NCI-H1436 treated with DMSO at 0.1 percent for 48 hours (cell line): ENCODE data around the gene ZNF319.
"Not testable (repeated sequence)": the region's sequence is repeated elsewhere in the genome, so short reads cannot be mapped to it uniquely, and the experiment has no call there.

Experiments
- DNase-seq: peaks from one replicate; lab custom pipeline; 2025; lab: John Stamatoyannopoulos, UW

The ZNF319 gene

GRCh38 chr16:58021661-58022551 lies 21.4 kb upstream of the ZNF319 start:
- DNase-seq, result no peak

GRCh38 chr16:58020628-58021521 lies 20.4 kb upstream of the ZNF319 start:
- no peak for DNase-seq

DNA sequence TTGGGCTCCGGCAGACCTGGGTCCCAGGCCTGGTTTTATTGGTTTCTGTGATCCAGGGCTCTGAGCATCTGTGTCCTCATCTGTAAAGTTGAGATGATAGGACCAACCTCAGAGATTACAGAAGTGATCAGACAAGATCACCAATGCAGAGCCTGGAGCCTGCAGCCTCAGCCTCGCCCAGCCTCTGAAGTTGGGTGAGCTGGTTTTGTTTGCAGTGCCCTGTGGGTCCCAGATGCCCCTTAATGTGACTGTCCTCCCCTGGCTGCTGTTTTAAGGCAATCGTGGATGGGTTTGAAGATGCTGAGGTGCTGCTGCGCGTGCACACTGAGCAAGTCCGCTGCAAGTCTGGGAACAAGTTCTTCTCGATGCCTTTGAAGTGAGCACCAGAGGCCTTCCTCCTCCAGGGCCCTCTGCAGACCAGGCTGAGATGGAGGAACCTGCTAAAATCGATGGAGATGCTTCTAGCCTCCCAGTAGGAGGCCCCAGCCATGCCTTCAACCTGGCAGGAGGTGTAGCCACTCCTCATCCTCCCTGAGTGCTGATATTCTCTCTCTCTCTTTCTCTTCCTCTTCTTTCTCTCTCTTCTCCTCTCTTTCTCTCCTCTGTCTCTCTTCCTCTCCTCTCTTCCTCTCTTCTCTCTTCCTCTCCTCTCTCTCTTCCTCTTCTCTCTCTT lies 19.5 kb upstream of the ZNF319 start:
- DNase-seq, result no peak

- no peak for DNase-seq
Observed at GRCh38 chr16:58018803-58019202, 18.3 kb upstream of the ZNF319 start.

DNA sequence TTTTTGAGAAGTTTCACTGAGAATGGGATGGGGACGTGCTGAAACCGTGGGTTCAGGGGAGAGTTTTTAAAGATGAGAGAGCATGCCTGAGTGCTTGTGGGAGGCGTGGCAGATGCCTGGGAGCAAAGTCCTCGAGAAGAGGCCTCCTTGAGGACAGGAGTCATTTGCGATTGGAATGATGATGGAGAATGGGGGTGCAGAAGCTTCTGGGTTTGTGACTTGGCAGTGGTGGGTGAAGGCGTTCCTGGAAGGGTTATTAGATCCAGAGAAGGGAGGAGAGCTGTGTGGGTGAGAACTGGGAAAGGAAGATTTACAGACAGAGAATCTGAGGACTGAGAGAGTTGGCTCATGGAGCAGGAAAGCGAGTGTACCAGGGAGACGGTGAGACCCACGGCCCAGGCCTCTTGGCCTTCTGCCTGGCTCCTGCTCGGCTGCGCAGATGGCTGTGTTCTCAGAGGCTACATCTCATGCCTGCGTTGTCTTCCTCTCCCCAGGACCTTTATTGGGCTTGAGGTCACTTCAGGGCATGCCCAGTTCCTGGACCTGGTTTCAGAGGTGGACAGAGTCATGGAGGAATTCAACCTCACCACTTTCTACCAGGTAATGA lies 16.5 kb upstream of the ZNF319 start:
- DNase-seq, result no peak

- DNase-seq, result no peak
Observed at GRCh38 chr16:58013201-58013956, 12.9 kb upstream of the ZNF319 start.

DNA sequence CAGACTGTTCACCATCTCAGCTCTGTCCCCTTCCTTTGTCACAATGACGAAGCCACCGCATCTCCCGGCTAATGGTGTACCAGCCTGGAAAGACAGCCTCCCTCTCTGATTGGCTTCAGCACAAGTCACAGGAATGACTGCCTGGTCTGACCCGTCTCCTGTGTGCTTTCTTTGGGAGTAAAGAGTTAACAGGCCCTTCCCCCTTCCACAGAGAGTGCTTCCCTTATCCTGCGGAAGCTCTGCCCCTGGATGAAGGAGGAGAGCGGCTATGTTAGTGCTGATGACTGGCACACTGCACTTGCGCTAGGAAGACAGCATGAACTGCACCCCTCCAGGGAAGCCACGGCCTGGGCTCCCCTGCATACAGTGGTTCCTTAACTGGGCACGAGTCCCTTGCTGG lies 12.0 kb upstream of the ZNF319 start:
- no peak for DNase-seq

DNA sequence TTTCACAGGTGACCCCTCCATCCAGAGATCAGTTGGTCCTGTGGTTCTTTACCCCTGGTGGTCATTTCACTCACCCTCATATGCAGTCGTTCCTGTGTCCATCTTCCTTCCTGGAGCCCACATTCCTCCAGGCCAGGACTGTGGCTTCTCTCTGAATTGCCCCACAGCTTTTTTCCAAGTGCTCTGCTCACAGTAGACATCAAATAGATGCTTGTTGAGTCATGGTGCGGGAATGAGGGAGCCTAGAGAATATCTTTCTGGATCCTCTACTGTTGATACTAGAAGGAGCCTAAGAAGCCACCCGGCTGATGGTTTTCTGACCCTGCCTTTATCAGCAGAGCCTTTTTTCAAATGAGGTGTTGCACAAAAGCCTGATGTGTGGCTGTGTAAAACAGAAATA lies 11.2 kb upstream of the ZNF319 start:
- no peak for DNase-seq

DNA sequence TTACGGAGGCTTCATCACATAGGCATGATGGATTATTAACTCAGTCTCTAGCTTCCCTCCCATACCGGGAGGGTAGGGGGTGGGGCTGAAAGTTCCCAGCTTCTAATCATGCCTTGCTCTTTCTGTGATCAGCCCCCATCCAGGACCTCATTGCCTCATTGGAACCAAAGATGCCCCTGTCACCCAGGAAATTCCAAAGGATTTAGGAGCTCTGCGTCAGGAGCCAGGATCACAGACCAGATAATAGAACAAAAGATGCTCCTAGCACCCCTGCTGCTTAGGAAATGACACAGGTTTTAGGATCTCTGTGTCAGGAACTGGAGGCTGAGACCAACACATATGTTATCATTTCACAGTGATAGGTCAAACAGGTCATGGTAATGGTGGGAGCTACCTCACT lies 10.4 kb upstream of the ZNF319 start:
- DNase-seq, result no peak

DNA sequence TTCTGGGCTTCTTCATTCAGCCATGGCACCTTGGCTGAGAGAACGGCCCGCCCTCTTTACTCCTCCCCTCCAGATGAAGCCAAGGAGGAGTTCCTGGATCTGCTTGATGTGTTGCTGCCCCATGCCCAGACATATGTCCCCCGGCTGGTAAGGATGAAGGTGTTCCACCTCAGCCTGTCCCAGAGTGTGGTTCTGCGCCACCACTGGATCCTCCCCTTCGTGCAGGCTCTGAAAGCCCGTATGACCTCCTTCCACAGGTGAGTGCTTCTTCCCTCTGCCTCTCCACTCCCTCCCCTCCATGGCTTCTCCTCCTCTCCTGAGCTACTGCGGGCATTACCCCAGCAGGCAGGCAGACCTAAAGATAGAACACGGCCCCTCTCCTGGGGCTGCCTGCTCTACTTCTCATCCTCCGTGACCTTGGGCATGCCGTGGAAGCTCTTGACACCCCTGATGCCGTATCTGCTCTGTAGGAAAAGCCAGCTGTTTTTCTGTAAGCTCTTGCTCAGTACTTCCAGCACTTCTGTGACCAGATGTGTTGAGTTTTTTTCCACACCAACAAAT lies 9.5 kb upstream of the ZNF319 start:
- no peak for DNase-seq

- not testable (repeated sequence) for DNase-seq
Observed at GRCh38 chr16:58004736-58005135, 4.3 kb upstream of the ZNF319 start.

DNA sequence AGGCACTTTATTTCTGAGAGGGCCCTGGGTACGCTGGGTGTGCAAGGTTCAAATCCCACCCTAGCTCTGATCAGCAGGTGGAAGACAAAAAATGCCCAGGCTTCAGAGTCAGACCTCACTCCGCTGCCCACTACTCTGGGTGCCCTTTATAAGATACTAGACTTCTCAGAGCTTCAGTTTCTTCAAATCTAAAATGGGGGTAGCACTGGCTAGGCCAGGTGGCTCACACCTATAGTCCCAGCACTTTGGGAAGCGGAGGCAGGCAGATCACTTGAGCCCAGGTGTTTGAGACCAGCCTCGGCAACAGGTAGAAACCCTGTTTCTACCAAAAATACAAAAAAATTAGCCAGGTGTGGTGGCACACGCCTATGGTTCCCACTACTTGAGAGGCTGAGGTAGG lies 2.5 kb upstream of the ZNF319 start:
- no peak for DNase-seq

- no peak for DNase-seq
Observed at GRCh38 chr16:58002416-58002800, 1.9 kb upstream of the ZNF319 start.

DNA sequence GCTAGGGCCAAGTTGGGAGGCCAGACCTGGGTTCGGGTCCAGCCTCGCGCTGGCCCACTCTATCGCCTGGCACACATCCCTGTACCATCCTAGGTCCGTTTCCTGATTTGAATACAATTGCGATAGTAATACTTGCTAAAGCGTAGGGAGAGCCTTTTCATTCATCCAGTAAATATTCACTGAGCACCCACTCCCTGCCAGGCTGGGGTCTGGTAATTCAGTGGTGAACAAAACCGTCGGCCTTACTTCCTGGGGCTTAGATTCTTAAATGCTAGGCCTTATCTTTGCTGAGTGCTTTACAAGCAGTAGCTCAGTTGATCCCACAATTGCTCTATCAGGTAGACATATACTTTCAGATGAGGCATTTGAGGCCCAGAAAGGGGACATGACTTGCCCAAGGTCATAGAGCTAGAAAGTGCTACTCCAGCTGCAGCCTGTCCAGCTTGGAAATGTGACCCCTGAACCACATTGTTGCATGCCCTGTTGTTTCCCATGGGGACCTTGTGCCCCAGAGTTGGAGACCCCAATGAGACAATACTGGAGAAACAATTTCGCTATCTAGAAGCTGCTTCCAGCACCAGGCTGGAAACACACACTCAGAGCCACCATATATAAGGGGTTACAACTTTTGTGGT lies 1.4 kb upstream of the ZNF319 start:
- DNase-seq, result no peak

DNA sequence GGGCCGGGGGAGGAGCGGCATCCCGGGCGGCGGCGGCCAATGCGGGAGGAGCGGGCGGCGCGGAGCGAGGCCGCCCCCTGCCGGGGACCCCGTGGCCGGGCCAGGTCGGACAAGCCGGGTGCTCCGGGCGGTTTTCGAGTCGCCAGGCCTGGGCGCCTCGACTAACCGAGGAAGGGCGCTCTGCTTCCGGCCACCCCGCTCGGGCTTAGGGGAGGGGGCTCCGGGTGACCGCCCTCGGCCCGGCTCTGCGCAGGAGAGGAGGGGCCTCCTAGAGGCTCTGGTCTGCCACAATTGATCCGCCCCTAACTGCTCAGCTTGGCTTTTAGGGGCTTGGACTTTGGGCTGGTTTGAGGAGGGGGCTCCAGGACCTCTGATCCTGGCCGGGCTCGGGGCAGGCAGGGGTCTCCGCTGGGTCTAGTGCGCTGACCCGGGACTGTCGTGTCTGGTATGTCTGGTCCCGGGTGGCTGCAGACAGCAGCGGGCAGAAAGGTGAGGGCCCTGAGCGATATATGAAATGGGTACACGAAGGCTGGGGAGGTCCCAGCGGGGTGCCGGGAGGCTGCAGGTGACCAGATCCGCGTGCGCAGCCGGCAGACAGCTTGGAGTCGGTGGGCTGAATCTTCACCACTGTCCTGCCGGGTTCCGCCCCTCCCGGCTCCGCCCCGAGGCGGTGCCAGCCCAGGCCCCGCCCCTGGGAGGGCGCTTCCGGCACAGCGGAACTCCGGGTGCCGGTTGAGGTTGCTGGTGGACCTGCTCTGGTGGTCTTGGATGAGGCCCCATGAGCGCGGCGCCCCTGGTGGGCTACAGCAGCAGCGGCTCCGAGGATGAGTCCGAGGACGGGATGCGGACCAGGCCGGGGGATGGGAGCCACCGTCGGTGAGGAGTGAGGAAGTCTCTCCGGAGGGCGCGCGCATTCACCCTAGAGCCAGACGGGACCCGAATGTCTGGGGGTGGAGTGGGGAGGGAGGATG lies 519 bp upstream of the ZNF319 start, which contains the start of gene USB1:
Gene USB1, plus strand, starts transcription at position 702 of the 971 bp plus-strand sequence. Its CDS starts 77 bp downstream, at position 779.
- DNase-seq, result peak; percentile 24

- DNase-seq, result no peak
Observed at GRCh38 chr16:57999366-57999970, 1.0 kb downstream of the ZNF319 start.

DNA sequence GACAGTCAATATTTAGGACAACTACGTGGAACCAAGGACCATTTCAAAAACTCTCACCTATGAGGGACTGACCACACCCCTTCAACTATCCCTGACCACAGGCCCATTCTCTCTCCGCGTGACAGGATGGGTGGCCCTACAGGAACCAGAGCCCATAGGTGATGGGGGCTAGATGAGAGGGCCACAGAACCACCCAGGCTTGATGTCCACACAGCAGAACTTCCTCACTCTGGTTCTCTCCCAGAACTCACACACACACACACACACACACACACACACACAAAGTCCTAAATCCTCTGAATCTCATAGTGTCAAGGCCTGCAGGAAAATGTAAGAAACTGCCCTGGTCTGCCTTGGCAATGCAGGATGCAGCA lies 1.5 kb downstream of the ZNF319 start:
- DNase-seq, result no peak

DNA sequence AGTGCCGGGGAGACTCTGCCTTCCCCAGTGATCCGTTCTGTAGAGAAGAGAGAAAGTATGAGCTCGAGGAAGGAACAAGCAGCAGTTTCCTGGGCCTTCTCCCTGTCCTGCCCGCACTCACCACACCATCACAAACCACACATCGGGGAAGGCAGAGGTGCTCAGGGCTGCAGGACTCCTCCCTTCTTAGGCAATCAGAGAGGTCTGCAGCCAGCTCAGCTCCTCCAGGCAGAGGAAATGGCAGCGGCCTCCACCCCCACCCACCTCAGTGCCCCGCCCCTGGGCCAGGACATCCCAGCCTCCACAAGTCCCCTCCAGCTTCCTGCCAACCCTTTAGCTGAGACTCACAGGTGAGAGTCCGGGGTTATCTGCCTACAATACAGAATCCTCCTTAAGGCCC lies 2.0 kb downstream of the ZNF319 start:
- no peak for DNase-seq
